NCI-H1436 treated with DMSO at 0.1 percent for 48 hours (cell line): ENCODE results near the gene MAP7D3.
"Not testable (repeated sequence)": the region's sequence is repeated elsewhere in the genome, so short reads cannot be mapped to it uniquely, and the experiment has no call there.

Experiments used
- DNase-seq: peaks from one replicate; lab custom pipeline; 2025; lab: John Stamatoyannopoulos, UW

The MAP7D3 gene

GRCh38 chrX:136251041-136251991 is at the start of gene MAP7D3:
MAP7D3 (minus strand) TSS chrX:136251400; CDS start chrX:136251358, 42 bp downstream.
- no peak for DNase-seq

- DNase-seq: not testable (repeated sequence)
These were observed 49.5 kb upstream of the MAP7D3 start, which contains the start of gene ADGRG4 for GRCh38 chrX:136300721-136301120. ADGRG4 (plus strand) TSS chrX:136300963; CDS start chrX:136308778, 7,815 bp downstream.

- no peak for DNase-seq
These were observed 44.2 kb upstream of the MAP7D3 start for GRCh38 chrX:136295380-136295779.

- DNase-seq: no peak
These were observed 41.5 kb upstream of the MAP7D3 start for GRCh38 chrX:136292656-136293055.

GRCh38 chrX:136291824-136292223 is 40.6 kb upstream of the MAP7D3 start:
- DNase-seq: no peak

GRCh38 chrX:136286375-136286774 is 35.2 kb upstream of the MAP7D3 start:
- not testable (repeated sequence) for DNase-seq

- no peak for DNase-seq
These were observed 24.4 kb upstream of the MAP7D3 start for GRCh38 chrX:136275553-136275952.

GRCh38 chrX:136273986-136274385 is 22.8 kb upstream of the MAP7D3 start:
- DNase-seq: no peak

- no peak for DNase-seq
These were observed 21.1 kb upstream of the MAP7D3 start for GRCh38 chrX:136272325-136272724.

GRCh38 chrX:136271300-136271699 is 20.1 kb upstream of the MAP7D3 start:
- no peak for DNase-seq

- no peak for DNase-seq
These were observed 18.7 kb upstream of the MAP7D3 start for GRCh38 chrX:136269921-136270320.

GRCh38 chrX:136268051-136269048 is 17.1 kb upstream of the MAP7D3 start:
- no peak for DNase-seq

- DNase-seq: no peak
These were observed 15.6 kb upstream of the MAP7D3 start for GRCh38 chrX:136266828-136267227.

- DNase-seq: no peak
These were observed 11.7 kb upstream of the MAP7D3 start for GRCh38 chrX:136262812-136263315.

- DNase-seq: no peak
These were observed 11.0 kb upstream of the MAP7D3 start for GRCh38 chrX:136262243-136262642.

- no peak for DNase-seq
These were observed 10.1 kb upstream of the MAP7D3 start for GRCh38 chrX:136261321-136261720.

- no peak for DNase-seq
These were observed 9.6 kb upstream of the MAP7D3 start for GRCh38 chrX:136260776-136261175.

GRCh38 chrX:136259543-136259942 is 8.3 kb upstream of the MAP7D3 start:
- DNase-seq: no peak

- no peak for DNase-seq
These were observed 7.8 kb upstream of the MAP7D3 start for GRCh38 chrX:136258951-136259350.

GRCh38 chrX:136256026-136256425 is 4.8 kb upstream of the MAP7D3 start:
- DNase-seq: no peak

- no peak for DNase-seq
These were observed 4.3 kb upstream of the MAP7D3 start for GRCh38 chrX:136255541-136255940.
